Esophagus squamous epithelium (tissue), 4 donors: ENCODE data around the gene PRKCE.

Experiments
- CTCF ChIP-seq, 6 experiments: fragments of 450-650 bp in 4 of 6; fragments of 200-600 bp in 2 of 6; sonication (generic) in 2 of 6; IDR thresholded peaks; one replicate each; pipeline ENCODE4 v1.5.1; 2016 to 2019; ENCODE audit warnings: antibody characterized with exemption in 6 of 6, mild to moderate bottlenecking in 4 of 6, moderate library complexity in 4 of 6
- POLR2A ChIP-seq, 4 donors: fragments of 450-650 bp; IDR thresholded peaks; one replicate each; pipeline ENCODE4 v1.6.1; 2017; ENCODE audit warnings: antibody characterized with exemption in 4 of 4, mild to moderate bottlenecking in 4 of 4, moderate library complexity in 3 of 4

GRCh38 chr2:46013726-46014125 is 362.3 kb downstream of the PRKCE start:
- TF ChIP-seq CTCF (IDR thresholded peaks at IDR 0.05) (no peak), POLR2A (IDR thresholded peaks at IDR 0.05) (no peak)
